GM19324 (cell line): ENCODE results near the gene DHTKD1.
"Not testable (repeated sequence)": the region's sequence is repeated elsewhere in the genome, so short reads cannot be mapped to it uniquely, and the experiment has no call there.

Experiments used
- ATAC-seq: cut with Tn5 transposase; IDR thresholded peaks from one replicate; pipeline ENCODE4 v1.9.1; 2021; ENCODE audit warnings: mild to moderate bottlenecking, moderate library complexity; ENCODE audit not compliant: unreplicated experiment, low FRiP score

DHTKD1 gene

DNA sequence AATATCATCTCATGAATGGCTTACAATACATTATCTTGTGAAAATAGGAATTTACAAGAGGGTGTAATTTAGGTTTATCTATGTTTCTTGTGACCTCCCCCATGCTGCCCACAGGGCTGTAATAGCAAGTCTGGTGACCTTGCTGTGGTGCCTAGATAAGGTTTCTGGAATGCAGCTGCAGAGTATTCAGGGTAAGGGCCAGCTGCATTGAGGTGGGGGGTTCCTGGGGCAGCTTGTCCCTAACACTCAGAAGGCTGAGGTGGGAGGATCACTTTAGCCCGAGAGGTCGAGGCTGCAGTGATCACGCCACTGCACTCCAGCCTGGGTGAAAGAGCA, 5.3 kb upstream of the DHTKD1 start:
- no peak for ATAC-seq

DNA sequence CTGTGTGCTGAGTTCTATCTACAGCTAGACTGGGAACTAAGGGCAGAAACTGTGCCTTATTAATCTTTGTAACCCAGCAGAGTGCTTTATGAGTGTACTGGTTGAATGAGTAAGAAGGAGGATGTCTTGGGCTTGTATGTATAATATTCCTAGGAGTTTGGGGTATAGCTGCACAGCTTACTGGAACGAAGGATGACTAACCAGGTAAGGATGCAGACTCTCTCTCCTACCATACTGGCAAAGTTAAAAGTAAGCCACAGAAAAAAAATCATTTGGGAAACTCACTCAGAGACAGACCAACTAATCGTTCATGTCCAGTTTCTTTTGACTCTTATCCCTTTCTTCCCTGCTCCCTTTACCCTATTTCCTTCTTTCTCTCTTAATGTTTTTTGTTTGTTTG, 1.4 kb upstream of the DHTKD1 start:
- ATAC-seq: no peak

DNA sequence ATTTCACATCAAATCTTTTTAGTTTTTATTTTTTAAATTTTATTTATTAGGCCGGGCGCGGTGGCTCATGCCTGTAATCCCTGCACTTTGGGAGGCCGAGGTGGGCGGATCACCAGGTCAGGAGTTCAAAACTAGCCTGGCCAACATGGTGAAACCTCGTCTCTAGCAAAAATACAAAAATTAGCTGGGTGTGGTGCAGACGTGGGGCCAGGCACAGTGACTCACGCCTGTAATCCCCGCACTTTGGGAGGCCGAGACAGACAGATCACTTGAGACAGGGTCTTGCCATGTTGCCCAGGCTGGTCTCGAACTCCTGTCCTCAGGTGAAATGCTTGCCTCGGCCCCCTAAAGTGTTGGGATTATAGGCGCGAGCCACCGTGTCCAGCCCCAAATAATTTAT, 2.7 kb downstream of the DHTKD1 start:
- ATAC-seq: not testable (repeated sequence)

DNA sequence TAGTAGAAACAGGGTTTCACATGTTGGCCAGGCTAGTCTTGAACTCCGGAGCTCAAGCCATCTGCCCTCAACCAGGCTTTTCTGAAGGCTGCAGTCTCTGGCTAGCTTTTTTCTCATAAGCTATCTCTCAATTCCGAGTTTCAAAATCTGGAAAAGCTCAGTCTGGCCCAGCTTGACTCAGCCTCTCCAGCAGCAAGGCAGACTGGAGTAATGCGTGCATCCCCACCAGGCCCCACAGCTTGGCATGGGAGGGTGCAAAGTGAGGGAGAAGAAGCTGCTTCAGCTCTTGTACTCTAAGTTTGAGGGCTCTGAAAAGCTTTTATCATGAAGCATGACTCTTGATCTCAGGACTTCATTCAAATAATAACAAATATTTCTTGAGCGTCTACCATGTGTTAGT, 4.8 kb downstream of the DHTKD1 start:
- ATAC-seq: no peak

DNA sequence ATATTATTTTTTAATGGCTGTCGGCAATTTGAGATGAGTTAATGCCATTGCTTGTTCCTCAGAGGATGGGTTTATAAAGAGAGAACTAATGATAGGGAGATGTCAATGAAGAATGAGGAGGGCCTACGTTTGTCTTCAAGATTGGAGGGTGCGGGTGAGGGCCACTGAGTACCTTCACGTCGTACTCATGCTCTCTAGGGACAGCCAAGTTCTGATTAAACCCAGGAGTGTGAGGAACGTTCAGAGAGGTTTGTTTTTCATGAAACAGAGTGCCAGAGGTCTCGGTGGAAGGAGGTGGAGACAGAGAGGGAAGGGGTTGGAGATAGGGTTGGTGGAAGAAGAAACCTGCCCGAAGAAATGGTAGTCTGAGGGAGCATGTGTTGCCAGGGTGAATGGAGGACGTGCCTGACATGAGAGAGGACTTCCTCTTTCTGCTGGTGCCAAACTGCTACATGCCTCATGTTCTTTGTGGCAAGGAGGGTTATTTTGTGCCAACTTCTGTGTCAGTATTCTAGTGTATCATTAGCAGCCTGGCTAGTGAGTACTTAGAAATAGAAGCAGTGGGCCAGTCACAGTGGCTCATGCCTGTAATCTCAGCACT, 8.9 kb downstream of the DHTKD1 start:
- ATAC-seq: no peak

DNA sequence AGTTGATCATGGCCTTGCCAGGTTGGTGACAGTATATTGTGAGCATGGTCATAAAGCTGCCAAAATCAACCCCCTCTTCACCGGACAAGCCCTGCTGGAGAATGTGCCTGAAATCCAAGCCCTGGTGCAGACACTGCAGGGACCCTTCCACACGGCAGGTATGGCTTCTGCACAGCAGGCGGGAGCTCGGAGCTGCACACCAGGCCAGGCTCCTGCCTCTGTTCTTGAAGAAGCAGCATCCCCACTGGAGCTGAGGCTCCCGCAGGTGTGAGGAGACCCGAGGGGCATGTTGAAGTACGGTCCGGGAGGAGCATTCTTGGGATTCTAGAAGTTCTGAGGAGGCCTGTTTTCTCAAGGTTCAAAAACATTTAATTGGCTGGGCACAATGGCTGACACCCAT, 12.7 kb downstream of the DHTKD1 start:
- ATAC-seq: no peak

DNA sequence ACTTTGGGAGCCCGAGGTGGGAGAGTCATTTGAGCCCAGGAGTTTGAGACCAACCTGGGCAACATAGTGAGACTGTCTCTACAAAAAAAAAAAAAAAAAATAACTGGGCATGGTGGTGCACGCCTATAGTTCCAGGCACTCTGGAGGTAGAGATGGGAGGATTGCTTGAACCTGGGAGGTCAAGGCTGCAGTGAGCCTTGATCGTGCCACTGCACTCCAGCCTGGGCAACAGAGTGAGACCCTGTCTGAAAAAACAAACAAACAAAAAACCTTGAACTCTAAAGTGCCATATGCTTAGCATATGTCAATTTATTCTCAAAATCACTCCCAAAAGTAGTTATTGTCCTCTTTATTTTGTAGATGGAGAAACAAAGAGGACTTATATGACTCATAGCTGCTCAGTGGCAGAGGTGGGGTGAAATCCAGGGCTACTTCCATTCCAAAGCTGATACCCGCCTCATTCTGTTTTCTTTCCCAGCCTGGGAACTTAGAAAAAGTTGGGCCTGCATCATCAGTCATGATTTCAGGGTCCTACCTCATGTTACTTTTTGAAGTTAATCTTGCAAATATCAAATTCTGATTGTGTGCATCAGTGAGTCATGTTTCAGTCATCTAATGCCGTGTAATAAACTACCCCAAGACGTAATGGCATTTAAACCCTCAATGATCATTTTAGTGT, 13.3 kb downstream of the DHTKD1 start:
- ATAC-seq: no peak

DNA sequence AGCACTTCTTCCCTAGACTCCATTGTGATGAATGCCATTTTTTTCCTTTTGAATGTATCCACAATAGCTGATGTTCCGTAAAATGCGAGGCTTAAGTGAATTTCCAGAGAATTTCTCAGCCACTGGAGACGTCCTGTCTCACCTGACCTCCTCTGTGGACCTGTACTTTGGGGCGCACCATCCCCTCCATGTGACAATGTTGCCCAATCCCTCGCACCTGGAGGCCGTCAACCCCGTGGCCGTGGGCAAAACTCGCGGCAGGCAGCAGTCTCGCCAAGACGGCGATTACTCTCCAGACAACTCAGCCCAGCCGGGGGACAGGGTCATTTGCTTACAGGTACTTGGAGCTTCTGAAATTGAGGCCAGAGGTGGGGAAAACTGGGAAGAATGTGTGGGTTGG, 20.2 kb downstream of the DHTKD1 start:
- ATAC-seq: no peak

DNA sequence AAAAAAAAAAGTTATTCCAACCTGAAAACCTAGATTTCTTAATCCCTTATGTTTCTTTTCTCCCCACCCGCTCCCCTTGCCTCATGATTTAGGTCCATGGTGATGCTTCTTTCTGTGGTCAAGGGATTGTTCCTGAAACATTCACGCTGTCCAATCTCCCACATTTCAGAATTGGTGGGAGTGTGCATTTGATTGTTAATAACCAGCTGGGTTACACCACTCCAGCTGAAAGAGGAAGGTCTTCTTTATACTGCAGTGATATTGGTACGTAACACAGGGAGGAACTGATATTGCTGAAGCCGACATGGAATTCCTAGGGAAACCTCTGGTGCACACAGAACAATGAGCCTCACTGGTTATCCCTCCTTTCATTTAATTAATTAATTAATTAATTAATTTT, 22.7 kb downstream of the DHTKD1 start:
- no peak for ATAC-seq

DNA sequence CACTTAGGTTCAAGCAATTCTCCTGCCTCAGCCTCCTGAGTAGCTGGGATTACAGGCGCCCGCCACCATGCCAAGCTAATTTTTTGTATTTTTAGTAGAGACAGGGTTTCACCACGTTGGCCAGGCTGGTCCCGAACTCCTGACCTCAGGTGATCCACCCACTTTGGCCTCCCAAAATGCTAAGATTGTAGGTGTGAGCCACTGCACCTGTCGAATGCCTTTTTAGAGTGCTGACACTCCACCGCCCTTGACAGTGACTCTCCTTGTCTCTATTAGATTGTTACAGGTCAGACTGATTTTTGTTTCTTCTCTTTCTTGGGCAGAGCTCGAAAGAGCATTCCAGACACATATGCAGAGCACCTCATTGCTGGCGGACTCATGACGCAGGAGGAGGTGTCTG, 28.6 kb downstream of the DHTKD1 start:
- ATAC-seq: not testable (repeated sequence)

DNA sequence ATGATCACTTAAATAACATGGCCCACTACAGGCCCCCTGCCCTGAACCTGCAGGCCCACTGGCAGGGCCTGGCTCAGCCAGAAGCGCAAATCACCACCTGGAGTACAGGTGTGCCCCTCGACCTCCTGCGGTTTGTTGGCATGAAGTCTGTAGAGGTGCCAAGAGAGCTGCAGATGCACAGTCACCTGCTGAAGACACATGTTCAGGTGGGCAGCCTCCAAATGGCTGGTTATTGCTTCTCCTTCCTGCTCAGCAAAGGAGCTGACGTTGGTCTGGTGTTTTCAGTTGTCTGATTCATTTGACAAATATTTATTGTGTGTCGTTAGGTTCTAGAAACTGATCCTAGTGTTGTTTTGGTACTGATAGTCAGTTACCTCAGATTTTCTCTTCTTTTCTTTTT, 29.0 kb downstream of the DHTKD1 start:
- no peak for ATAC-seq

DNA sequence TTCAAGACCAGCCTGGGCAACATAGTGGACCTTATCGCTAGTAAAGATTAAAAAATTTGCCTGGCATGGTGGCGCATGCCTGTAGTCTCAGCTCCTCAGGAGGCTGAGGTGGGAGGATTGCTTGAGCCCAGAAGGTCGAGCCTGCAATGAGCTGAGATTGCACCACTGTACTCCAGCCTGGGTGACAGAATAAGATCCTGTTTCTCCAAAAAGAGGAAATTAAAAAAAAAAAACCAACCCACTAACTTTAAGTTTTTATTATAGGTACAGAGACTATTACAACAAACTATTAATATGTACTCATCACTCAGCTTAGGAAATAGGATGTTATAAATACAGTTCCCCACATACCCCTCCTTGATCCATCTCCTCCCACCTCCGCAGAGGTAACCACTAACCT, 30.2 kb downstream of the DHTKD1 start:
- no peak for ATAC-seq

DNA sequence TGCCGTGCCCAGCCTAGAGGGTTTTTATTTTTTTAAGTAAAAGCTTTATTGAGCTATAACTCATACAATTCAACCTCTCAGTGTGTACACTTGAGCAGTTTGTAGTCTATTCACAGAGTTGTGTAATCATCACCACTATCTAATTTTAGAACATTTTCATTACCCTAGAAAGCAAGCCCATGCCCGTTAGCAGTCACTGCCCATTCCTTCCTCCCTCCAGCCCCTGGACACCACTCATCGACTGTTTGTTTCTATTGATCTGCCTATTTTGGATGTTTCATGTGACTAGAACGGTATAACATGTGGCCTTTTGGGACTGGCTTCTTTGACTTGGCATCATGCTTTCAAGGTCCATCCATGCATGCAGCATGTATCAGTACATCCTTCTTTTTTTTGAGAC, 35.0 kb downstream of the DHTKD1 start:
- ATAC-seq: no peak

DNA sequence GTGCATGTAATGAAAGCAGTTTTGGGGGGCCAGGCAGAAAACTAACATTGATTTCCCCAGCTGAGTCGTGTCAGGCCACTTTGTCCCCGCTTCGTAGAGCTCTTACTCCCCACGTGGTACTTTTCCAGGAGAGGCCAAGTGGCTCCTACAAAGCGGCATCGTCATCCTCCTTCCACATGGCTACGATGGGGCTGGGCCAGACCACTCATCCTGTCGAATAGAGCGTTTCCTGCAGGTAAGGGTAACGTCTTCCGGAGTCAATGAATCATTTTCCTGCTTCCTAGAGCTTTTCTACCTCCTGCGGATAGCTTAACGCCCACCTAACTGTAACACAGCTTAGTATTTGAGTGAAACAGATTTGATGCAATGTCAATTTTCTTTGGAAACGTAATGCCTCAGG, 39.0 kb downstream of the DHTKD1 start:
- ATAC-seq: no peak

DNA sequence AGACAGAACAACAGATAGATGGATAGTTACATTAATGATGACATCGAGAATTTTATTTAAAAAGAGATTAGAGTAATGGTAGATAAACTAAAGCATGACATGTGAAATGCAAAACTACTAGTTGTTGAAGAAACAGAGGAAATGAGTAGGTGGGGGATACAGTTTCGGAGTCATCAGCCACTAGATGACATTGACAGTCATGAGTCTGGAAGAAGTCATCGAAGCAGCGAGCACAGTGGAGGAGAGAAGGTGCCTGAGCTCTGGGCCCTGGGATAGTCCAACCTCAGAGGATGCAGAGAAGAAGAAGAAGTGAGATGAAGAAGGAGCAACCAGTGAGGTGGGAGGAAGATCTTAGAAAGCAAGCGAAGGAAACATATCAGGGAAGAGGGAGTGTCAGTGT, 40.5 kb downstream of the DHTKD1 start:
- ATAC-seq: no peak

DNA sequence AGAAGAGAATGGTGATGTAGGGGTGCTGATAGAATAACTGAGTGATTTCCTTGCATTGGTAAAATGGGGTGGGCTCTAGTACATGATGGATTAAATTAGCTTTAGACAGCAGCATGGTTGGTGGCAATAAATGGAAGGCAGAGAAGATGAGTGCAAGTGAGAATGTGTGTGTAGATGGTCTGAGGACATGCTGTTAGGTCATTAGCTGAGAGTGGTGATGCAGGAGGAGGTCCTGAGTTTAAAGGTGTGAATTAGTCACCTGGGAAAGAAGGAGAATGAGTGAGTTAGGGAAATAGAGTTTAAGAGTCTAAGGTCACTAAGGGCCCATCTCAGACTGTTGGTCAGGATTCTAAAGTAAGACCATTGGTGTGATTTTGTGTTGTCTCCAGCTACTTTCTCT, 42.8 kb downstream of the DHTKD1 start:
- ATAC-seq: no peak

DNA sequence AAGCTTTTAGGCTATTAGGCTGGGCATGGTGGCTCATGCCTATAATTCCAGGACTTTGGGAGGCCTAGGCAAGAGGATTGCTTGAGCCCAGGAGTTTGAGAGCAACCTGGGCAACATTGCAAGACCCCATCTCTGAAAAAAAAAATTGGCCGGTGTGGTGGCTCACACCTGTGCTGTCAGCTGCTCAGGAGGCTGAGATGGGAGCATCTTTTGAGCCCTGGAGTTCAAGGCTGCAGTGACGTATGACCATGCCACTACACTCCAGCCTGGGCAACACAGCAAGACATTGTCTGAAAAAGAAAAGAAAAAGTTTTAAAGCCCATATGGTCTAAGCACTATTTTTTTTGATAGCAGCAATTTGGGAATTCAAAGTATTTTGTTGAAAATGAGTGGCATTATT, 44.9 kb downstream of the DHTKD1 start:
- no peak for ATAC-seq

DNA sequence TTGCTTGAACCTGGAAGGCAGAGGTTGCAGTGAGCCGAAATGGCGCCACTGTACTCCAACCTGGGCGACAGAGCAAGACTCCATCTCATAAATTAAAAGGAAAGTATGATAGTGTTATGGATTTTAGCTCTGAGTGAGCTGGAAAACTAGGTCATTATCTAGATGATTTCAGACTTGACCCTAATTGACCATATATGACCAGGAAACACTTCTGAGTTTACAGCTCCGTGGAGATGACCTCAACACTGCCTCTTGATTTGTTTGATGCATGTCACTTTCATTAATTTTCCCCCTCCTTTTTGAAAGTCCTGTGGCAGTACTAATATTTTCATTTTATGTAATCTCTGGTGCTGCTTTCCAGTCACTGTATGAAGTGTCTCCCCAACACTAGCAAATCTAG, 52.9 kb downstream of the DHTKD1 start:
- ATAC-seq: no peak

DNA sequence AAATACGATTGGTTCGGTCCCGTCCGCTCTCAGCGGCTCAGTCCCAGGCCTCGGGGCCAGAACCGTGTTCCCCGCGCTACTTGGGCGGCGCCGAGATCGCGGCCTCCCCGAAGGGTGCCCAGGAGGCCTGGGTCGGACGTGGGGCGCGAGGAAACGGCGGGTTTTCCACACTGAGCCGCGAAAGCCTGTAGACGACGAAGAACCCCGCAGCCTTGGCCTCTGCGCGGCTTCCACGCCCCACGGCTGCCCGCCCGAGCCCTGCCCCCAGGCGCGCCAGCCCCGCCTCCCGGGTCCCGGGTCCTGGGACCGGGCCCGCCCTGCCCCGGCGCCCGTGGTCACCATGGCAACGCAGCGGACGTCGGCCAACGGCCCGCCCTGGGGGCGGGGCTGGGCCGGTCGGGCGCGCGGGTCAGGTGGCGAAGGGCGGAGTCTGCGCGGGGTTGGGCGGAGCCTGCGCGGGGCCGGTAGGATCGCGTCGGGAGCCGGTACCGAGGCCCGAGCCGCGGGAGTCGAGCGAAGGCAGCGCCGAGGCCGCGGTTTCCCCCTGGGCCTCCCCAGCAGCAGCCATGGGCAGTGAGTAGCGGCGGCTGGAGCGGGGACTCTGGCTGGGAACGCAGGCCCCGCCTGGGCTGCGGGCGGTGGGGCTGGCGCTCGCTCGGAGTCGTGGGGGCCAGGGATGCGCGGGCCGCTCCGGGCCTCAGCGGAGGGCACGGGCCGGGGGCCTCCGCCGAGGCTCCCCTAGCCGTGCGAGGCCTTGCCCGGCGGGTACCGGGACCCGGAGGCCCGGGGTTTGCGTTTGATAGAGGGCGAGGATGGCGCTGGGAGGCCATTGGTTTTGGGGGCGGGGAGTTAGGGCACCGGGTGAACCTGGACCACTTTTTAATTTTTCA, 60.7 kb downstream of the DHTKD1 start, which contains the start of gene SEC61A2:
TSS of gene SEC61A2 (plus strand) at position 456 of the 890 bp plus-strand sequence. CDS start at position 567, 111 bp downstream.
- ATAC-seq: peak; percentile 98

DNA sequence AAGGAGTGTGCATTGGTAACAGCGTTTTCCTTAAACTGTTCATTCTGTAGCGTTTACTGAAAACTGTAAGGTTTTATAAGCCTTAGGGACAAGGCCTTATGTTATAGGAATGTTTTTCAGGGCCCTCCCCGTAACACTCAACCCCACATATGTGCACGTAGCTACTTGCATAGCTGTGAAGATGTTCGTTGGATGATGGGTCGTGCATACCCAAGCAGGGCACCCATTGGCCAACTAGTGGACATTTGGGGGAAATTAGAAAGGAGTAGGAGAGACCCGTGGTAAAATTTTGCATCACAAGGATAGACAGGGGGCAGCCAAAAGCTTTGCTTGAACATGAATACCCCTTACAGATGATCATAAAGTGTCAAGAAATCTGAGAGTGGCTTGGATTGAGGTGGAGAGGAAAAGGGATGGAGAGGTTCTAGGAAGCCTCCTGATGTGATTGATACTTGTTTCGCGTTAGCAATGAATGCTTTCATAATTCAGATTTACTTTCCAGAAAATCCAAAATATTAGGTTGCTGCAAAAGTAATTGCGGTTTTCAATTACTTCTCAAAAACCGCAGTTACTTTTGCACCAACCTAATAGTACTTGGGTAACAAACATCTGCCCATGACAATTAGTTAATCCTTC, 61.6 kb downstream of the DHTKD1 start:
- no peak for ATAC-seq

DNA sequence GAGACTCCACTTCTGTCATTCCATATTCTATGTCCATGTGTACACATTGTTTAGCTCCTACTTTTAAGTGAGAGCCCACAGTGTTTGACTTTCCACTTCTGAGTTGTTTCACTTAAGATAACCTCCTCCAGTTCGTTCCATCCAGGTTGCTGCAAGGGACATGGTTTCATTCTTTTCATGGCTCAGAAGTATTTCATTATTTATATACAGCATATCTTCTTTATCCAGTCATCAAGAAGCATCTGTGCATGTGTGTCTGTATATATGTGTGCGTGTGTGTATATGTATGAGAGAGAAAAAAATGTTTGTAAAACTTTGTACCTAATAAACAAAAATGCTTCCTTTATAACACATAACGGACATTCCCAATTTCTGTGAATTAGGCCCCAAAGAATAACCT, 66.9 kb downstream of the DHTKD1 start:
- no peak for ATAC-seq
